ENCODE measurements around the gene CTAGE4.
"Not testable (repeated sequence)": the region's sequence is repeated elsewhere in the genome, so short reads cannot be mapped to it uniquely, and the experiment has no call there.

DNA sequence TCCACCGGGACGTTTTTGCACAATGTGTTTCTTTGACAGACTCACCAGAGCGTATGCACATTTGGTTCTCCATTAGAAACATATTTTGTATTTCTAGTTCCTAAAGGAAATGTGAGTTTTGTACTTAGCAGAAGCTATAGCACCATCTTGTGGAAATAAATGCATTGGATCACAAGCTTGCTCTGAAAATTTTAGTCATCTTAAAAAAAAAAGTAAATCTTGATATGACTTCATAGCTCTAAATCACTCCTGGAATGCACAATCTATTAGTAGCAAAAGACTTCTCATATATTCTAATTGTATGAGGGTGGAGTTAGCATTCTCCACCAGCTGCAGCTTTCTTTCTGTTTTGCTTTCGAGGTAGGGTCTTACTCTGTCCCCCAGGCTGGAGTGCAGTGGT is 35.9 kb downstream of the CTAGE4 start:
- TF ChIP-seq CTCF (conservative IDR thresholded peaks at IDR 0.05; ENCODE audit: low read depth in 2 of 2); EZH2 (IDR thresholded peaks at IDR 0.05; ENCODE audit: low read depth, unreplicated experiment); CREB1 (CRISPR knock-in tag; IDR thresholded peaks at IDR 0.05; ENCODE audit: low read depth); POLR2AphosphoS5 (IDR thresholded peaks at IDR 0.05; ENCODE audit: low read depth); ZNF331 (CRISPR knock-in tag; IDR thresholded peaks at IDR 0.05; ENCODE audit: low read depth); REST (IDR thresholded peaks at IDR 0.05; ENCODE audit: unreplicated experiment); ZNF114 (CRISPR knock-in tag; IDR thresholded peaks at IDR 0.05); STAT1 (IDR thresholded peaks at IDR 0.05; ENCODE audit: unreplicated experiment); NANOG (IDR thresholded peaks at IDR 0.05; ENCODE audit: borderline replicate concordance); EZH2phosphoT487 (IDR thresholded peaks at IDR 0.05; ENCODE audit: unreplicated experiment): not testable (repeated sequence)
- TF ChIP-seq, protein P1, sequence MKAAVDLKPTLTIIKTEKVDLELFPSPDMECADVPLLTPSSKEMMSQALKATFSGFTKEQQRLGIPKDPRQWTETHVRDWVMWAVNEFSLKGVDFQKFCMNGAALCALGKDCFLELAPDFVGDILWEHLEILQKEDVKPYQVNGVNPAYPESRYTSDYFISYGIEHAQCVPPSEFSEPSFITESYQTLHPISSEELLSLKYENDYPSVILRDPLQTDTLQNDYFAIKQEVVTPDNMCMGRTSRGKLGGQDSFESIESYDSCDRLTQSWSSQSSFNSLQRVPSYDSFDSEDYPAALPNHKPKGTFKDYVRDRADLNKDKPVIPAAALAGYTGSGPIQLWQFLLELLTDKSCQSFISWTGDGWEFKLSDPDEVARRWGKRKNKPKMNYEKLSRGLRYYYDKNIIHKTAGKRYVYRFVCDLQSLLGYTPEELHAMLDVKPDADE (IDR thresholded peaks at IDR 0.05): not testable (repeated sequence)
